Smooth muscle cell (in vitro differentiated cells): ENCODE results near the gene CGNL1. TPM values are rescaled to one million over a fixed set of nuclear protein-coding genes. Genes with fewer than 3 reads are reported as not detected.
A peak's percentile ranks its signal among the peaks of the same experiment; 100 is the strongest.

Source experiments
- DNase-seq: peaks from one replicate; lab custom pipeline; 2025; ENCODE audit not compliant: unreplicated experiment; lab: John Stamatoyannopoulos, UW
- H2AFZ ChIP-seq: fragments of 200-600 bp; sonication (generic); 2 replicates; pipeline ENCODE4 v1.6.0; 2016; ENCODE audit warnings: antibody characterized with exemption, low read depth, mild to moderate bottlenecking
- H3F3A ChIP-seq: fragments of 200-600 bp; sonication (generic); 2 replicates; pipeline ENCODE4 v1.6.0; 2017; ENCODE audit warnings: antibody characterized with exemption, low read depth
- H3K27ac ChIP-seq: fragments of 200-600 bp; sonication (generic); 2 replicates; pipeline ENCODE4 v1.5.1; 2016; ENCODE audit warnings: low read depth, mild to moderate bottlenecking
- H3K27me3 ChIP-seq: fragments of 200-600 bp; sonication (generic); 2 replicates; pipeline ENCODE4 v1.6.1; 2016; ENCODE audit warnings: low read depth, mild to moderate bottlenecking
- H3K36me3 ChIP-seq: fragments of 200-600 bp; sonication (generic); 2 replicates; pipeline ENCODE4 v1.5.1; 2016; ENCODE audit warnings: low read depth
- H3K4me1 ChIP-seq: fragments of 200-600 bp; sonication (generic); 2 replicates; pipeline ENCODE4 v1.5.1; 2016; ENCODE audit warnings: low read depth
- H3K4me2 ChIP-seq: fragments of 200-600 bp; sonication (generic); 2 replicates; pipeline ENCODE4 v1.6.0; 2016; ENCODE audit warnings: mild to moderate bottlenecking
- H3K4me3 ChIP-seq: fragments of 200-600 bp; sonication (generic); 2 replicates; pipeline ENCODE4 v1.5.1; 2016; ENCODE audit warnings: mild to moderate bottlenecking
- H3K79me2 ChIP-seq: fragments of 200-600 bp; sonication (generic); 2 replicates; pipeline ENCODE4 v1.6.0; 2016; ENCODE audit warnings: low read depth, mild to moderate bottlenecking
- H3K9ac ChIP-seq: fragments of 200-600 bp; sonication (generic); 2 replicates; pipeline ENCODE4 v1.6.0; 2016; ENCODE audit warnings: low read depth
- H3K9me3 ChIP-seq: fragments of 200-600 bp; sonication (generic); replicated peaks from 2 replicates; pipeline ENCODE4 v1.5.1; 2016; ENCODE audit warnings: low read depth
- H4K20me1 ChIP-seq: fragments of 200-600 bp; sonication (generic); 2 replicates; pipeline ENCODE4 v1.6.0; 2016; ENCODE audit warnings: low read depth
- WGBS: methylation state at CpG from one replicate; pipeline ENCODE4 v1.1.7; 2016; ENCODE audit warnings: low lambda C conversion rate; 5-methylcytosine and 5-hydroxymethylcytosine counted together
- polyA plus RNA-seq: library from polyadenylated mRNA; unstranded; fragments of >200 nt; fragmentation: Nextera tagmentation; extraction: Ambion mirVana; gene quantifications from 2 replicates; pipeline ENCODE4 v1.2.1, GENCODE V29; 2016
- total RNA-seq: library from RNA; depleted of rRNA; stranded (reverse); fragments of >200 nt; gene quantifications from 2 replicates; pipeline ENCODE4 v1.2.3, GENCODE V29; 2014
- TF ChIP-seq, protein P1 (sequence below): fragments of 200-600 bp; sonication (generic); IDR thresholded peaks from 2 replicates; pipeline ENCODE4 v1.5.1; 2017; ENCODE audit warnings: borderline replicate concordance, mild to moderate bottlenecking, antibody characterized with exemption; ENCODE audit not compliant: insufficient read depth, poor library complexity, severe bottlenecking

Gene CGNL1
- total and polyA plus RNA-seq, 2 experiments from 2014 or later = 4.2 to 9.5 TPM

DNA sequence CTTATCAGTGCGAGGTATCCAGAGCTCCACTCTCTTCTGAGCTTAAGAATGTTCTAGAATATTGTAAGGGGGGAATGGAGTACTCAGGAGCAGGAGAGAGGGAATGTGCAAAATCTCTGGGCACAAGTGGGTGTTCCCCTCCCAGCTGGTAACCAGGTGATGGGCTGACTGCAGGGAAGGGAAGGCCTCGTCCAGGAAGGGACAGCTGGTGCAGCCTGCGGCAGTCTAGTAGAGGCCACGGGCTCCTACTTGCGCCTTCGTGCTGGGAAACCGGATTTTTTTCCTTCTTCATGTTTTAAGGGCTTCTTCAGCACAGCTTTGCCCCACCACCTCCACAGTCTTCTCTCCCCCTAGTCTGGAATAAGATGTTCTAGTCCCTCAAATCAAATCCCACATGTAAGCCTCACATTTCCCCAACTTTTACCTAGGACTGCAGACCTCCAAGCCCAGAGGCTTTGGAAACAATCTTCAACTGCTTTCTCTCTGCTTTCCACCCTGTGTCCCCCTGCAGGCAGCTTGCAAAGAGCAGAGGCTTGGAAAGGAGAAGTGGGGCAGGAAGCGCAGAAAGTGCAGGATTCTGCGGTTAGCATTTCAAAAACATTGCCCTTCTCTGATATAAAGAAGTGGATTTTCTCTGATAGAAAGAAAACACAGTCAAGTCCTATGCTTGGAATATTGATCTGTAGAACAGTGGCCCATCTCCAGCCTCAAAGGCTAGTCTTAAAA is 11.9 kb upstream of the CGNL1 start:
- no peak for DNase-seq
- H3K9me3 ChIP-seq = no peaks in the 10 kb centered on the region
- H3K27me3 ChIP-seq = no peaks in the 10 kb centered on the region
- no peaks in the 10 kb centered on the region for H3F3A ChIP-seq
- no peaks in the 10 kb centered on the region for H3K36me3 ChIP-seq
- WGBS = 57% methylated on average over 9 of the region's 9 CpGs
- peak overlapping the region; percentile 67 for H3K4me2 ChIP-seq
- H3K4me3 ChIP-seq = no peak overlapping the region
- H2AFZ ChIP-seq = peak overlapping the region; percentile 59
- TF ChIP-seq, protein P1, sequence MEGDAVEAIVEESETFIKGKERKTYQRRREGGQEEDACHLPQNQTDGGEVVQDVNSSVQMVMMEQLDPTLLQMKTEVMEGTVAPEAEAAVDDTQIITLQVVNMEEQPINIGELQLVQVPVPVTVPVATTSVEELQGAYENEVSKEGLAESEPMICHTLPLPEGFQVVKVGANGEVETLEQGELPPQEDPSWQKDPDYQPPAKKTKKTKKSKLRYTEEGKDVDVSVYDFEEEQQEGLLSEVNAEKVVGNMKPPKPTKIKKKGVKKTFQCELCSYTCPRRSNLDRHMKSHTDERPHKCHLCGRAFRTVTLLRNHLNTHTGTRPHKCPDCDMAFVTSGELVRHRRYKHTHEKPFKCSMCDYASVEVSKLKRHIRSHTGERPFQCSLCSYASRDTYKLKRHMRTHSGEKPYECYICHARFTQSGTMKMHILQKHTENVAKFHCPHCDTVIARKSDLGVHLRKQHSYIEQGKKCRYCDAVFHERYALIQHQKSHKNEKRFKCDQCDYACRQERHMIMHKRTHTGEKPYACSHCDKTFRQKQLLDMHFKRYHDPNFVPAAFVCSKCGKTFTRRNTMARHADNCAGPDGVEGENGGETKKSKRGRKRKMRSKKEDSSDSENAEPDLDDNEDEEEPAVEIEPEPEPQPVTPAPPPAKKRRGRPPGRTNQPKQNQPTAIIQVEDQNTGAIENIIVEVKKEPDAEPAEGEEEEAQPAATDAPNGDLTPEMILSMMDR = peak; percentile 22
- H3K4me1 ChIP-seq = no peaks in the 10 kb centered on the region
- H4K20me1 ChIP-seq = no peaks in the 10 kb centered on the region
- no peak overlapping the region for H3K27ac ChIP-seq
- H3K9ac ChIP-seq = no peak overlapping the region
- H3K79me2 ChIP-seq = no peaks in the 10 kb centered on the region

DNA sequence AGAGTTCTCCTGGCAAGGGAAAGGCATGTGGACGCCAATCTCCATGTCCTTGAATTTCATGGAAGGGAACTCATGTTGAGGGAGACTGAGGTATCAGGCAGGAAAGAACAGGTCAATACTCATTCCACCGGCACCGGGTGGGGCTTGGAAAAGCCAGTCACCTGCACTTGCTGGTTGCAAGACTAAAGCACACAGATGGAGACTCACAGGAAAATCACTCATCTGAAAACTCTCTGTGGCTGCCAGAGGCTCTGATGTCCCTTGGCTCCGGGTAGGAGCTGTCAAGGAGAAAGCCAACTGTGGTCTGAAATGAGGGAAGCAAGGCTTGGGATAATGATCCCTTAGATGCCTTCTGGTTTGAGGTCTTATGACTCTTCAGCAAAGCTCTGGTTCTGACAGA is 8.7 kb upstream of the CGNL1 start:
- H3K9ac ChIP-seq = no peak overlapping the region
- H3K79me2 ChIP-seq = no peaks in the 10 kb centered on the region
- no peaks in the 10 kb centered on the region for H3F3A ChIP-seq
- H3K27me3 ChIP-seq = no peaks in the 10 kb centered on the region
- no peaks in the 10 kb centered on the region for H3K36me3 ChIP-seq
- no peak overlapping the region for H3K4me3 ChIP-seq
- DNase-seq = no peak
- no peak overlapping the region for H3K4me2 ChIP-seq
- H3K27ac ChIP-seq = no peak overlapping the region
- no peaks in the 10 kb centered on the region for H3K4me1 ChIP-seq
- H3K9me3 ChIP-seq = no peaks in the 10 kb centered on the region
- 84% methylated on average over 4 of the region's 4 CpGs for WGBS
- TF ChIP-seq, protein P1 = no peak
- no peak overlapping the region for H2AFZ ChIP-seq
- no peaks in the 10 kb centered on the region for H4K20me1 ChIP-seq

DNA sequence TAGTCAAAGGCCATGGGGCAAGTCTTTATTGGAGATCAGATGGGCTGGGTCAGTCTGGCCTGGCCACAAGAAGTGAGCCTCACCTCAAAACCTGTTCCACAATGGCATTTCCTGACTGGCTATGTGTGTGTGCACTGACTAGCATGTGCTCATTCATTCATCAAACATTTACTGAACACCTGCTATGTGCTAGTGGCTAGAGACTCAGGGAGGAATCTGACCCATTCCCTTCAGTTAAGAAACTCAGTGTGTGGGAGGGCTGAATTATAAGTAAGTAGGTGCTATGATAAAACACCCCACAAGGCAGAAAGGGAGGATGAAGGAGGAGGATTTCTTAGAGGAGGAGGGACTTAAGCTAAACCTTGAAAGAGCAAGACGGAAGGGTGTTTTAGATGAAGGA is 5.4 kb upstream of the CGNL1 start:
- Histone ChIP-seq H3K79me2 (no peaks in the 10 kb centered on the region), H3K4me2 (no peak overlapping the region), H3K27ac (no peak overlapping the region), H3K4me3 (no peak overlapping the region), H3K27me3 (no peaks in the 10 kb centered on the region), H2AFZ (no peak overlapping the region), H3K9ac (no peak overlapping the region), H3K36me3 (no peaks in the 10 kb centered on the region), H3K9me3 (no peaks in the 10 kb centered on the region), H3F3A (no peaks in the 10 kb centered on the region), H4K20me1 (no peaks in the 10 kb centered on the region), H3K4me1 (no peaks in the 10 kb centered on the region)
- 100% methylated on average over 1 of the region's 1 CpG for WGBS
- TF ChIP-seq, protein P1 = no peak
- DNase-seq = no peak
